Neuronal stem cell (in vitro differentiated cells): ENCODE results near the gene PTPRM.

ENCODE experiments used
- DNase-seq: peaks from one replicate; pipeline ENCODE4 v3.0.0-alpha.2; 2013; ENCODE audit warnings: low spot score
- H2AFZ ChIP-seq: one replicate; pipeline ENCODE4 v1.6.1; 2013; ENCODE audit warnings: mild to moderate bottlenecking, low read length, inconsistent platforms
- H2AK5ac ChIP-seq: 2 replicates; pipeline ENCODE4 v1.6.1; 2013; ENCODE audit warnings: low read depth, mild to moderate bottlenecking, inconsistent platforms, low read length, moderate library complexity, mixed read lengths
- H2BK120ac ChIP-seq: 2 replicates; pipeline ENCODE4 v1.6.1; 2013; ENCODE audit warnings: low read depth, mild to moderate bottlenecking, inconsistent platforms, low read length, moderate library complexity, mixed read lengths
- H2BK12ac ChIP-seq: one replicate; pipeline ENCODE4 v1.6.1; 2013; ENCODE audit warnings: low read length, inconsistent platforms
- H2BK15ac ChIP-seq: 2 replicates; pipeline ENCODE4 v1.6.1; 2013; ENCODE audit warnings: mild to moderate bottlenecking, low read length, inconsistent platforms, mixed read lengths
- H2BK5ac ChIP-seq: one replicate; pipeline ENCODE4 v1.6.1; 2013; ENCODE audit warnings: inconsistent platforms, mild to moderate bottlenecking, low read length, moderate library complexity
- H3K14ac ChIP-seq: one replicate; pipeline ENCODE4 v1.6.1; 2013; ENCODE audit warnings: low read length, inconsistent platforms
- H3K18ac ChIP-seq: 2 replicates; pipeline ENCODE4 v1.6.1; 2013; ENCODE audit warnings: low read length, inconsistent platforms
- H3K23ac ChIP-seq: 2 replicates; pipeline ENCODE4 v1.6.1; 2013; ENCODE audit warnings: low read depth, mild to moderate bottlenecking, mixed read lengths, low read length, inconsistent platforms; ENCODE audit not compliant: poor library complexity
- H3K27ac ChIP-seq: replicated peaks from 3 replicates; pipeline ENCODE4 v1.5.1; 2013; ENCODE audit warnings: low read length, inconsistent platforms
- H3K27me3 ChIP-seq, 3 experiments: 2 replicates each; pipeline ENCODE4 v1.6.1; 2013; ENCODE audit warnings: low read length in 3 of 3, mild to moderate bottlenecking in 2 of 3, inconsistent platforms in 1 of 3, low read depth in 1 of 3, mixed read lengths in 1 of 3, moderate library complexity in 1 of 3; ENCODE audit not compliant: control insufficient read depth in 3 of 3, insufficient read depth in 3 of 3
- H3K36me3 ChIP-seq, 2 donors: replicated peaks in 1 of 2; 2 replicates each; pipeline ENCODE4 v1.6.1; 2013; ENCODE audit warnings: low read length in 2 of 2; ENCODE audit not compliant: control insufficient read depth in 2 of 2, insufficient read depth in 2 of 2
- H3K4ac ChIP-seq: 2 replicates; pipeline ENCODE4 v1.6.1; 2013; ENCODE audit warnings: inconsistent platforms, mild to moderate bottlenecking, low read length, moderate library complexity
- H3K4me1 ChIP-seq, 2 donors: 1 replicate in 1 of 2; 2 replicates in 1 of 2; pipeline ENCODE4 v1.6.1; 2013; ENCODE audit warnings: low read length in 2 of 2, low read depth in 1 of 2; ENCODE audit not compliant: control insufficient read depth in 2 of 2, insufficient read depth in 1 of 2
- H3K4me2 ChIP-seq: one replicate; pipeline ENCODE4 v1.6.1; 2013; ENCODE audit warnings: mild to moderate bottlenecking, low read length, inconsistent platforms; ENCODE audit not compliant: insufficient read depth, poor library complexity, severe bottlenecking
- H3K4me3 ChIP-seq, 2 donors: 2 replicates each; pipeline ENCODE4 v1.5.1; 2013; ENCODE audit warnings: low read length in 2 of 2, mild to moderate bottlenecking in 2 of 2, inconsistent platforms in 1 of 2, moderate library complexity in 1 of 2
- H3K79me1 ChIP-seq: one replicate; pipeline ENCODE4 v1.6.1; 2013; ENCODE audit warnings: low read depth, mild to moderate bottlenecking, inconsistent platforms, low read length, moderate library complexity
- H3K9ac ChIP-seq: one replicate; pipeline ENCODE4 v1.6.1; 2013; ENCODE audit warnings: mild to moderate bottlenecking, low read depth, low read length, inconsistent platforms; ENCODE audit not compliant: poor library complexity
- H3K9me3 ChIP-seq, 2 donors: replicated peaks in 1 of 2; 2 replicates each; pipeline versions ENCODE3 to v1.6.1; 2013; ENCODE audit warnings: low read length in 2 of 2, mild to moderate bottlenecking in 2 of 2, inconsistent platforms in 1 of 2, low read depth in 1 of 2, mixed read lengths in 1 of 2, moderate library complexity in 1 of 2; ENCODE audit not compliant: control insufficient read depth in 2 of 2, insufficient read depth in 1 of 2
- H4K8ac ChIP-seq: one replicate; pipeline ENCODE4 v1.6.1; 2013; ENCODE audit warnings: low read depth, mild to moderate bottlenecking, inconsistent platforms, low read length, moderate library complexity
- H4K91ac ChIP-seq: one replicate; pipeline ENCODE4 v1.6.1; 2013; ENCODE audit warnings: low read length, low read depth, mild to moderate bottlenecking, inconsistent platforms; ENCODE audit not compliant: poor library complexity
- WGBS, 2 donors: extraction: QIAGEN DNeasy Blood & Tissue Kit; methylation state at CpG; one replicate each; pipeline ENCODE4 v1.1.7; 2013; ENCODE audit warnings: missing lambda C conversion rate in 2 of 2, mixed read lengths in 1 of 2; ENCODE audit not compliant: insufficient read length in 2 of 2, insufficient replicate concordance in 1 of 2; ENCODE audit errors: extremely low coverage in 2 of 2; 5-methylcytosine and 5-hydroxymethylcytosine counted together

Gene PTPRM

GRCh38 chr18:8036551-8036950 lies 469.4 kb downstream of the PTPRM start:
- Histone ChIP-seq H3K27ac (no peak overlapping the region), H3K9ac (no peak overlapping the region), H3K4me3 (no peak overlapping the region), H2BK15ac (no peak overlapping the region), H4K91ac (no peak overlapping the region), H3K4me1 (peaks cover 0 to 4% of the 10 kb centered on the region in 2 donors), H4K8ac (no peak overlapping the region), H2AFZ (no peak overlapping the region), H3K9me3 (peaks cover 0 to 2% of the 10 kb centered on the region in 2 donors), H2BK5ac (no peak overlapping the region), H2BK120ac (no peak overlapping the region), H3K4me2 (no peak overlapping the region), H3K14ac (no peak overlapping the region), H3K27me3 (no peaks in the 10 kb centered on the region), H3K36me3 (no peaks in the 10 kb centered on the region), H3K23ac (no peak overlapping the region), H3K18ac (no peak overlapping the region), H3K4ac (no peak overlapping the region), H3K79me1 (no peaks in the 10 kb centered on the region), H2BK12ac (no peak overlapping the region), H2AK5ac (no peak overlapping the region)
- no CpG with 5 or more reads among the region's 3 CpGs for WGBS, 2 donors
- no peak for DNase-seq

GRCh38 chr18:8037296-8037695 lies 470.2 kb downstream of the PTPRM start:
- Histone ChIP-seq H3K4me3 (no peak overlapping the region), H2BK15ac (no peak overlapping the region), H3K14ac (no peak overlapping the region), H3K79me1 (no peaks in the 10 kb centered on the region), H2AFZ (no peak overlapping the region), H3K9ac (no peak overlapping the region), H3K18ac (no peak overlapping the region), H3K9me3 (peaks cover 0 to 2% of the 10 kb centered on the region in 2 donors), H3K27me3 (no peaks in the 10 kb centered on the region), H3K36me3 (no peaks in the 10 kb centered on the region), H3K4ac (no peak overlapping the region), H2BK12ac (no peak overlapping the region), H3K23ac (no peak overlapping the region), H4K8ac (no peak overlapping the region), H3K4me1 (peaks cover 0 to 4% of the 10 kb centered on the region in 2 donors), H3K4me2 (no peak overlapping the region), H4K91ac (no peak overlapping the region), H2BK5ac (no peak overlapping the region), H2AK5ac (no peak overlapping the region), H2BK120ac (no peak overlapping the region), H3K27ac (no peak overlapping the region)
- no peak for DNase-seq
- WGBS, 2 donors, result no CpG with 5 or more reads among the region's 1 CpG

GRCh38 chr18:8040021-8040420 lies 472.9 kb downstream of the PTPRM start:
- Histone ChIP-seq H3K4me3 (no peak overlapping the region), H3K9me3 (no peaks in the 10 kb centered on the region), H3K4me2 (no peak overlapping the region), H2AFZ (no peak overlapping the region), H2BK120ac (no peak overlapping the region), H3K36me3 (no peaks in the 10 kb centered on the region), H3K9ac (no peak overlapping the region), H2BK5ac (no peak overlapping the region), H2BK15ac (no peak overlapping the region), H3K23ac (no peak overlapping the region), H3K79me1 (no peaks in the 10 kb centered on the region), H4K8ac (no peak overlapping the region), H3K4ac (no peak overlapping the region), H3K27me3 (no peaks in the 10 kb centered on the region), H3K4me1 (peaks cover 2 to 4% of the 10 kb centered on the region in 2 donors), H3K14ac (no peak overlapping the region), H2BK12ac (no peak overlapping the region), H3K27ac (no peak overlapping the region), H2AK5ac (no peak overlapping the region), H4K91ac (no peak overlapping the region), H3K18ac (no peak overlapping the region)
- DNase-seq, result no peak

GRCh38 chr18:8041526-8042111 lies 474.5 kb downstream of the PTPRM start:
- Histone ChIP-seq H3K14ac (no peak overlapping the region), H3K79me1 (no peaks in the 10 kb centered on the region), H3K18ac (no peak overlapping the region)

More at GRCh38 chr18:8041526-8042111, 474.5 kb downstream of the PTPRM start:
- no peak overlapping the region for H2BK5ac ChIP-seq
- no peak overlapping the region for H3K27ac ChIP-seq
- H3K23ac ChIP-seq, result no peak overlapping the region
- no peak overlapping the region for H3K4me3 ChIP-seq
- no peaks in the 10 kb centered on the region for H3K9me3 ChIP-seq
- H3K4me1 ChIP-seq, result peaks cover 2 to 4% of the 10 kb centered on the region in 2 donors
- H4K8ac ChIP-seq, result no peak overlapping the region
- H4K91ac ChIP-seq, result no peak overlapping the region
- WGBS, 2 donors, result no CpG with 5 or more reads among the region's 1 CpG
- no peak for DNase-seq
- no peak overlapping the region for H2BK12ac ChIP-seq
- H2BK15ac ChIP-seq, result no peak overlapping the region
- H2BK120ac ChIP-seq, result no peak overlapping the region
- no peaks in the 10 kb centered on the region for H3K36me3 ChIP-seq
- no peaks in the 10 kb centered on the region for H3K27me3 ChIP-seq
- no peak overlapping the region for H2AFZ ChIP-seq
- H2AK5ac ChIP-seq, result no peak overlapping the region
- H3K9ac ChIP-seq, result no peak overlapping the region
- no peak overlapping the region for H3K4ac ChIP-seq
- no peak overlapping the region for H3K4me2 ChIP-seq
